GM18873 (cell line): ENCODE results near the gene PITRM1.

Experiments used
- ATAC-seq: cut with Tn5 transposase; IDR thresholded peaks from one replicate; pipeline ENCODE4 v1.9.1; 2021; ENCODE audit warnings: mild to moderate bottlenecking, moderate library complexity, moderate number of reproducible peaks; ENCODE audit not compliant: unreplicated experiment, low FRiP score

PITRM1 gene

GRCh38 chr10:3124412-3125175 is 48.0 kb downstream of the PITRM1 start:
- ATAC-seq = no peak

GRCh38 chr10:3123571-3124411 is 48.8 kb downstream of the PITRM1 start:
- ATAC-seq = no peak

- ATAC-seq = no peak
These were observed 49.9 kb downstream of the PITRM1 start for GRCh38 chr10:3122486-3123205.

- no peak for ATAC-seq
These were observed 50.5 kb downstream of the PITRM1 start for GRCh38 chr10:3122034-3122433.

- ATAC-seq = no peak
These were observed 52.7 kb downstream of the PITRM1 start for GRCh38 chr10:3119796-3120459.

GRCh38 chr10:3118641-3119091 is 53.9 kb downstream of the PITRM1 start:
- ATAC-seq = no peak

GRCh38 chr10:3117486-3117885 is 55.1 kb downstream of the PITRM1 start:
- no peak for ATAC-seq

GRCh38 chr10:3116508-3117100 is 56.0 kb downstream of the PITRM1 start:
- no peak for ATAC-seq

GRCh38 chr10:3115685-3116084 is 56.9 kb downstream of the PITRM1 start:
- ATAC-seq = no peak

GRCh38 chr10:3113343-3113720 is 59.2 kb downstream of the PITRM1 start:
- no peak for ATAC-seq

GRCh38 chr10:3111621-3112163 is 60.9 kb downstream of the PITRM1 start:
- no peak for ATAC-seq

- ATAC-seq = no peak
These were observed 61.6 kb downstream of the PITRM1 start for GRCh38 chr10:3110782-3111620.

- ATAC-seq = no peak
These were observed 62.9 kb downstream of the PITRM1 start for GRCh38 chr10:3109633-3110032.

- ATAC-seq = no peak
These were observed 63.4 kb downstream of the PITRM1 start for GRCh38 chr10:3109196-3109595.

- no peak for ATAC-seq
These were observed 63.9 kb downstream of the PITRM1 start for GRCh38 chr10:3108575-3109105.

- no peak for ATAC-seq
These were observed 64.5 kb downstream of the PITRM1 start for GRCh38 chr10:3108033-3108432.

- no peak for ATAC-seq
These were observed 65.1 kb downstream of the PITRM1 start for GRCh38 chr10:3107426-3107961.

GRCh38 chr10:3106928-3107425 is 65.6 kb downstream of the PITRM1 start:
- no peak for ATAC-seq
